Colonic mucosa (tissue), 4 donors: ENCODE data around the gene OBP2B. TPM values are rescaled to one million over a fixed set of nuclear protein-coding genes. Genes with fewer than 3 reads are reported as not detected.
"Not testable (repeated sequence)": the region's sequence is repeated elsewhere in the genome, so short reads cannot be mapped to it uniquely, and the experiment has no call there.

ENCODE experiments used
- DNase-seq: peaks from one replicate; pipeline ENCODE4 v3.0.0-alpha.2; 2020
- H3K27ac ChIP-seq: fragments of 200-600 bp; one replicate; pipeline ENCODE4 v1.8.0; 2021
- H3K27me3 ChIP-seq: fragments of 200-600 bp; one replicate; pipeline ENCODE4 v1.8.0; 2021
- H3K36me3 ChIP-seq: fragments of 200-600 bp; one replicate; pipeline ENCODE4 v1.8.0; 2021
- H3K4me1 ChIP-seq: fragments of 200-600 bp; one replicate; pipeline ENCODE4 v1.8.0; 2021; ENCODE audit warnings: mild to moderate bottlenecking
- H3K4me3 ChIP-seq: fragments of 200-600 bp; one replicate; pipeline ENCODE4 v1.8.0; 2021
- H3K9ac ChIP-seq, 2 donors: one replicate each; pipeline ENCODE4 v1.7.0; 2013; ENCODE audit warnings: control low read depth in 2 of 2, low read depth in 2 of 2, low read length in 2 of 2
- H3K9me3 ChIP-seq: fragments of 200-600 bp; one replicate; pipeline ENCODE4 v1.8.0; 2021
- intact Hi-C: fragments of 100-400 bp; cut with DNase I; formaldehyde crosslinking; loops from one replicate; pipeline ENCODE4 v1.14.1; 2022
- total RNA-seq, 2 donors: library from RNA; stranded (reverse); fragmentation: NEBNext Ultra II Directional in 1 of 2; extraction: Animal tissue kit (Norgen Biotek cat#: 25700) in 1 of 2; gene quantifications; one replicate each; pipeline ENCODE4 v1.2.1, GENCODE V29; 2021
- TF ChIP-seq, protein P1 (sequence below): fragments of 200-600 bp; IDR thresholded peaks from one replicate; pipeline ENCODE4 v1.8.0; 2022; ENCODE audit warnings: antibody characterized with exemption, mild to moderate bottlenecking
- donor health status: healthy.
- donor health status: DM: no; HTN: no; CAD: no.
- donor health status: DM: no; HTN: no; CAD: no.

OBP2B gene
- total RNA-seq, 2 donors from 2014 or later: not detected

DNA sequence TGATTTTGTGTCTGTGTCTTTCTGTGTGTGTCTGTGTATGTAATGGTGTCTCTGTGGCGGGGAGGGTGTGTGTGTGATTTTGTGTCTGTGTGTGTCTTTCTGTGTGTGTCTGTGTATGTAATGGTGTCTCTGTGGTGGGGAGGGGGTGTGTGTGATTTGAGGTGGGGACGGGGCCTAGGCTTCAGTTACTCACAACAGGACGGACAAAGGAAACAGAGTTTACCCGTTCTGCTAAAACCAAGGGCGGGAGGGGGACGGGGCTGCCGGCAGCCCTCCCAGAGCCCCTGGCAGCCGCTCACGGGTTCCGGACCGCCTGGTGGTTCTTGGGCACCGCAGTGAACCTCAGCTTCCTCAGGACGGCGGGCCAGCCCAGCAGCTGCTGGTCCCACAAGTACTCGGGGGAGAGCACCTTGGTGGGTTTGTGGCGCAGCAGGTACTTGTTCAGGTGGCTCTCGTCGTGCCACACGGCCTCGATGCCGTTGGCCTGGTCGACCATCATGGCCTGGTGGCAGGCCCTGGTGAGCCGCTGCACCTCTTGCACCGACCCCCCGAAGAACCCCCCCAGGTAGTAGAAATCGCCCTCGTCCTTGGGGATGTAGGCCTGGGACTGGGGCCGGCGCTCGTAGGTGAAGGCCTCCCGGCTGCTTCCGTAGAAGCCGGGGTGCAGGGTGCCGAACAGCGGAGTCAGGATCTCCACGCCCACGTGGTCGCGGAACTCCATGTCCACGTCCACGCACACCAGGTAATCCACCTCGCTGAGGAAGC lies 46.5 kb upstream of the OBP2B start:
- TF ChIP-seq, protein P1, sequence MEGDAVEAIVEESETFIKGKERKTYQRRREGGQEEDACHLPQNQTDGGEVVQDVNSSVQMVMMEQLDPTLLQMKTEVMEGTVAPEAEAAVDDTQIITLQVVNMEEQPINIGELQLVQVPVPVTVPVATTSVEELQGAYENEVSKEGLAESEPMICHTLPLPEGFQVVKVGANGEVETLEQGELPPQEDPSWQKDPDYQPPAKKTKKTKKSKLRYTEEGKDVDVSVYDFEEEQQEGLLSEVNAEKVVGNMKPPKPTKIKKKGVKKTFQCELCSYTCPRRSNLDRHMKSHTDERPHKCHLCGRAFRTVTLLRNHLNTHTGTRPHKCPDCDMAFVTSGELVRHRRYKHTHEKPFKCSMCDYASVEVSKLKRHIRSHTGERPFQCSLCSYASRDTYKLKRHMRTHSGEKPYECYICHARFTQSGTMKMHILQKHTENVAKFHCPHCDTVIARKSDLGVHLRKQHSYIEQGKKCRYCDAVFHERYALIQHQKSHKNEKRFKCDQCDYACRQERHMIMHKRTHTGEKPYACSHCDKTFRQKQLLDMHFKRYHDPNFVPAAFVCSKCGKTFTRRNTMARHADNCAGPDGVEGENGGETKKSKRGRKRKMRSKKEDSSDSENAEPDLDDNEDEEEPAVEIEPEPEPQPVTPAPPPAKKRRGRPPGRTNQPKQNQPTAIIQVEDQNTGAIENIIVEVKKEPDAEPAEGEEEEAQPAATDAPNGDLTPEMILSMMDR: no peak
- intact Hi-C loops: no loop called here

DNA sequence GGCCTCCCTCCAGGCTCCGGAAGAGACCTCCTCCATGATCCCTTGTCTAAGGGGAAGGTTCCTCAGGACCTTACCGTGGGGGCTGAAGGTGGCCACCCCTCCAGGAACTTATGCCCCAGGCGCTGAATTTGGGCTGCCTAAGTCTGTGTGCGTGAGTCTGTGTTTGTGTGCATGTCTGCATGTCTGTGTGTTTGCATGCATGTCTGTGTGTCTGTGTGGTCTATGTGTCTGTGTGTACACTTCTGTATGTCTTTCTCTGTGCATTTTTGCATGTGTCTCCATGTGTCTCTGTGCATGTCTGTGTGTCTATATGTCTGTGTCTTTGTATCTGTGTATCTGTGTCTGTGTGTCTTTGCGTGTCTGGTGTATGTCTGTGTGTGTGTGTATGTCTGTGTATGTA lies 45.4 kb upstream of the OBP2B start:
- TF ChIP-seq, protein P1: no peak
- Histone ChIP-seq H3K27me3 (no peaks in the 10 kb centered on the region), H3K9me3 (no peaks in the 10 kb centered on the region), H3K9ac (peak overlapping the region in 1 of 2 donors; percentile 14), H3K4me1 (no peaks in the 10 kb centered on the region), H3K27ac (no peak overlapping the region), H3K36me3 (no peaks in the 10 kb centered on the region), H3K4me3 (no peak overlapping the region)
- intact Hi-C loops: no loop called here
- no peak for DNase-seq

More for the DNA sequence above, 46.5 kb upstream of the OBP2B start:
- no peaks in the 10 kb centered on the region for H3K9me3 ChIP-seq
- H3K36me3 ChIP-seq: no peaks in the 10 kb centered on the region
- H3K27ac ChIP-seq: no peak overlapping the region
- no peak overlapping the region for H3K9ac ChIP-seq
- no peak for DNase-seq
- H3K27me3 ChIP-seq: no peaks in the 10 kb centered on the region
- no peak overlapping the region for H3K4me3 ChIP-seq
- H3K4me1 ChIP-seq: no peaks in the 10 kb centered on the region

- intact Hi-C loops: no loop called here
- Histone ChIP-seq H3K27ac (peak overlapping the region; percentile 84), H3K27me3 (no peaks in the 10 kb centered on the region), H3K4me3 (no peak overlapping the region), H3K9me3 (no peaks in the 10 kb centered on the region), H3K36me3 (no peaks in the 10 kb centered on the region), H3K9ac (peak overlapping the region in 1 of 2 donors; percentile 92), H3K4me1 (no peaks in the 10 kb centered on the region)
- TF ChIP-seq, protein P1: no peak
- peak; percentile 25 for DNase-seq
Observed at GRCh38 chr9:133253268-133253667, 44.2 kb upstream of the OBP2B start.

DNA sequence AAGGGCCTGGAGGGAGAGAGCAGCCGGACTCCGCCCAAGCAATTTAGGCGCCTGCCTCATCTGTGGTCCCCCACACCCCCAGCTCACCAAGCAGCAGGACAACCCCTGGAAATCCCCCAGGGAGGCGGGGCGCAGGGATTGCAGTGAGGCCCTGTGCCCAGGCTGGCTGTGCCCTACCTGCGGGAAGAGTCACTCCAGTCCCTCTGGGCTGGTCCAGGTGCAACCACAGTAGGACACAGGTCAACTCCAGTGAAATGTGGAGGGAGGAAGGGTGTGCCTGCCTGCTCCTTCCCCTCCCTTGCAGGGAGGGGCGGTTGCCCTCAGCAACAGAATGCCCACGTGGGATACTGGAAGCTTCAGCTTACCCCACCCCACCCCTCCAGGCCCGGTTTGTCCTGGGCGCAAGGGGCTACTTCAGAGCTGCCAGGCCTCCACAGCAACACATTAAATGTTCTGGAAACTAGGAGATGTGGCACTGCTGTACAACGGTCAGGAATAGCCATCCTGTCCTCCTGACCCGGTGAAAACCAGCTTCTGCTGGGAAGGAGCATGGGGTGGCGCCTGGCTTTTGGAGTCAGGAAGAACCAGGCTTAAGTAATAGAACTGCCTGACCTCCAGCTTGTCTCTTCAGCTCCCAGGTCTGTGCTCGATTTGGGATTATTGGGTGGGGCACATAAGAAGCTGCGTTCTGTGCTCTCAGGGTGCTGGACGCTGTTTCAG lies 43.4 kb upstream of the OBP2B start:
- peak overlapping the region; percentile 62 to 92 for H3K9ac ChIP-seq
- no peaks in the 10 kb centered on the region for H3K36me3 ChIP-seq
- H3K4me1 ChIP-seq: no peaks in the 10 kb centered on the region
- no peaks in the 10 kb centered on the region for H3K27me3 ChIP-seq
- TF ChIP-seq, protein P1: no peak
- peak overlapping the region; percentile 3 for H3K4me3 ChIP-seq
- intact Hi-C loops: no loop called here
- DNase-seq: peak; percentile 95
- H3K27ac ChIP-seq: peak overlapping the region; percentile 84
- H3K9me3 ChIP-seq: no peaks in the 10 kb centered on the region

DNA sequence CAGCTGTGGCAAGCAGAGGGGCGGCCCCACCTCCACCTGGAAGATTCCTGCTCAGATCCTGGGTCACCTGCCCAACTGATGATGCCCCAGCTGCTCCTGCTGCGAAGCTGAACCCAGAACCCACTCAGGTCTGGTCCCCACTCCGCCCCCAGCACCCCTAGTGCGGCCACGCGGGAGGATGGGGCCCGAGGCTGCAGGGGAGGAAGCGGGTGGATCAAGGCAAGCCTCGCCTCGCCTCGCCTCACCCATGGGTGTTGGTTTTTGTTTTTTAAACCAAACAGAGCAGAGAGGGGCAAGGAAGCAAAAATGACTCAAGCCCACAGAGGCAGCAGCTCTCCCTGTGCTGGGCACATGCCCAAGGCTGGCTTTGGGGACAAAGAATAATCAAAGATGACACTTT lies 42.7 kb upstream of the OBP2B start:
- H3K4me3 ChIP-seq: peak overlapping the region; percentile 3
- intact Hi-C loops: no loop called here
- no peaks in the 10 kb centered on the region for H3K36me3 ChIP-seq
- H3K9ac ChIP-seq: peak overlapping the region; percentile 62 to 92
- no peaks in the 10 kb centered on the region for H3K9me3 ChIP-seq
- peak; percentile 66 for DNase-seq
- H3K27ac ChIP-seq: peak overlapping the region; percentile 84
- TF ChIP-seq, protein P1: no peak
- no peaks in the 10 kb centered on the region for H3K27me3 ChIP-seq
- H3K4me1 ChIP-seq: no peaks in the 10 kb centered on the region

- H3K4me3 ChIP-seq, intact Hi-C loops, DNase-seq, H3K9me3 ChIP-seq, H3K4me1 ChIP-seq, H3K27me3 ChIP-seq, H3K36me3 ChIP-seq: not testable (repeated sequence)
- Histone ChIP-seq H3K9ac (peak overlapping the region in 1 of 2 donors; percentile 92), H3K27ac (peak overlapping the region; percentile 84)
Observed at GRCh38 chr9:133251221-133251620, 42.2 kb upstream of the OBP2B start.
